Measurements from ENCODE around the gene C16orf74.

- no peak for TF ChIP-seq POLR2A (IDR thresholded peaks at IDR 0.05)
- TF ChIP-seq CTCF (IDR thresholded peaks at IDR 0.05) = no peak
These were observed 92.9 kb downstream of the C16orf74 start for GRCh38 chr16:85657996-85658395.

All from ovary (tissue), 3 donors.